Fibroblast of lung (primary cell): Measurements from ENCODE around the gene CRTC1. TPM values are rescaled to one million over a fixed set of nuclear protein-coding genes. Genes with fewer than 3 reads are reported as not detected.
A peak's percentile ranks its signal among the peaks of the same experiment; 100 is the strongest.

Experiments used
- DNase-seq, 2 donors: peaks; one replicate each; pipeline versions ENCODE4 v3.0.0 to v3.0.0-alpha.2; 2010; ENCODE audit warnings: low read depth in 2 of 2
- H2AFZ ChIP-seq: 2 replicates; pipeline ENCODE4 v1.5.1; 2012; ENCODE audit warnings: low read length, control low read depth, inconsistent platforms
- H3K27ac ChIP-seq: 2 replicates; pipeline ENCODE4 v1.5.1; 2011; ENCODE audit warnings: low read length, control low read depth; ENCODE audit not compliant: insufficient read depth
- H3K27me3 ChIP-seq: 2 replicates; pipeline ENCODE4 v1.5.1; 2011; ENCODE audit warnings: mild to moderate bottlenecking, low read length; ENCODE audit not compliant: control insufficient read depth, insufficient read depth
- H3K36me3 ChIP-seq: 2 replicates; pipeline ENCODE4 v1.5.1; 2011; ENCODE audit warnings: low read length; ENCODE audit not compliant: control insufficient read depth, insufficient read depth
- H3K4me1 ChIP-seq: 2 replicates; pipeline ENCODE4 v1.5.1; 2011; ENCODE audit warnings: low read length; ENCODE audit not compliant: control insufficient read depth, insufficient read depth; ENCODE audit errors: extremely low read depth
- H3K4me2 ChIP-seq: 2 replicates; pipeline ENCODE4 v1.5.1; 2011; ENCODE audit warnings: low read length, control low read depth; ENCODE audit not compliant: insufficient read depth; ENCODE audit errors: extremely low read depth
- H3K4me3 ChIP-seq, 4 experiments: fragments of 200-600 bp in 1 of 4; sonication (generic) in 1 of 4; replicated peaks in 1 of 4; 2 replicates each; pipeline ENCODE4 v1.5.1; 2011 to 2016; ENCODE audit warnings: low read length in 4 of 4, low read depth in 3 of 4, mild to moderate bottlenecking in 3 of 4, control low read depth in 2 of 4, inconsistent platforms in 1 of 4, mixed read lengths in 1 of 4; ENCODE audit not compliant: insufficient read depth in 1 of 4; ENCODE audit errors: control extremely low read depth in 1 of 4
- H3K79me2 ChIP-seq: 2 replicates; pipeline ENCODE4 v1.5.1; 2012; ENCODE audit warnings: mild to moderate bottlenecking, low read length, inconsistent platforms; ENCODE audit not compliant: control insufficient read depth, insufficient read depth
- H3K9ac ChIP-seq: 2 replicates; pipeline ENCODE4 v1.5.1; 2011; ENCODE audit warnings: mild to moderate bottlenecking, low read length, control low read depth; ENCODE audit not compliant: insufficient read depth
- H3K9me3 ChIP-seq: 2 replicates; pipeline ENCODE4 v1.5.1; 2012; ENCODE audit warnings: low read depth, low read length; ENCODE audit not compliant: control insufficient read depth, insufficient read depth
- H4K20me1 ChIP-seq: 2 replicates; pipeline ENCODE4 v1.5.1; 2011; ENCODE audit warnings: low read length; ENCODE audit not compliant: control insufficient read depth, insufficient read depth; ENCODE audit errors: extremely low read depth
- EZH2 ChIP-seq: IDR thresholded peaks from 2 replicates; pipeline ENCODE4 v1.5.1; 2012; ENCODE audit warnings: low read length, control low read depth, mild to moderate bottlenecking; ENCODE audit errors: missing control alignments
- polyA plus RNA-seq, 2 donors: library from polyadenylated mRNA; depleted of rRNA in 1 of 2; stranded (reverse) in 1 of 2; unstranded in 1 of 2; fragments of >200 nt; gene quantifications; 2 replicates each; pipeline ENCODE4 v1.2.1, GENCODE V29; 2011 to 2012; ENCODE audit warnings: missing spikeins in 1 of 2
- total RNA-seq: library from RNA; depleted of rRNA; stranded (reverse); fragments of >200 nt; gene quantifications from 2 replicates; pipeline ENCODE4 v1.2.1, GENCODE V29; 2014
- TF ChIP-seq, protein P1 (sequence below), 2 donors: IDR thresholded peaks in 1 of 2; conservative IDR thresholded peaks in 1 of 2; 1 replicate in 1 of 2; 2 replicates in 1 of 2; pipeline ENCODE4 v1.5.1; 2011 to 2012; ENCODE audit warnings: low read length in 2 of 2, control low read depth in 1 of 2, inconsistent platforms in 1 of 2, low read depth in 1 of 2, mild to moderate bottlenecking in 1 of 2

The CRTC1 gene
- total and polyA plus RNA-seq, 2 donors (not counting 1 experiment from before 2014, with no cell fraction given): 1.2 to 2.0 TPM

- H3K36me3 ChIP-seq: no peaks in the 10 kb centered on the region
- H3K4me2 ChIP-seq: no peak overlapping the region
- no peak for DNase-seq
- H2AFZ ChIP-seq: no peak overlapping the region
- H3K9ac ChIP-seq: no peak overlapping the region
- no peaks in the 10 kb centered on the region for H3K79me2 ChIP-seq
- no peak for TF ChIP-seq EZH2
- TF ChIP-seq, protein P1, sequence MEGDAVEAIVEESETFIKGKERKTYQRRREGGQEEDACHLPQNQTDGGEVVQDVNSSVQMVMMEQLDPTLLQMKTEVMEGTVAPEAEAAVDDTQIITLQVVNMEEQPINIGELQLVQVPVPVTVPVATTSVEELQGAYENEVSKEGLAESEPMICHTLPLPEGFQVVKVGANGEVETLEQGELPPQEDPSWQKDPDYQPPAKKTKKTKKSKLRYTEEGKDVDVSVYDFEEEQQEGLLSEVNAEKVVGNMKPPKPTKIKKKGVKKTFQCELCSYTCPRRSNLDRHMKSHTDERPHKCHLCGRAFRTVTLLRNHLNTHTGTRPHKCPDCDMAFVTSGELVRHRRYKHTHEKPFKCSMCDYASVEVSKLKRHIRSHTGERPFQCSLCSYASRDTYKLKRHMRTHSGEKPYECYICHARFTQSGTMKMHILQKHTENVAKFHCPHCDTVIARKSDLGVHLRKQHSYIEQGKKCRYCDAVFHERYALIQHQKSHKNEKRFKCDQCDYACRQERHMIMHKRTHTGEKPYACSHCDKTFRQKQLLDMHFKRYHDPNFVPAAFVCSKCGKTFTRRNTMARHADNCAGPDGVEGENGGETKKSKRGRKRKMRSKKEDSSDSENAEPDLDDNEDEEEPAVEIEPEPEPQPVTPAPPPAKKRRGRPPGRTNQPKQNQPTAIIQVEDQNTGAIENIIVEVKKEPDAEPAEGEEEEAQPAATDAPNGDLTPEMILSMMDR (conservative IDR thresholded peaks at IDR 0.05 in 1 of 2, IDR thresholded peaks at IDR 0.05 in 1 of 2; ENCODE audit: low read depth in 1 of 2, low read length in 2 of 2): no peak
- H3K4me3 ChIP-seq: no peak overlapping the region
- H3K9me3 ChIP-seq: no peaks in the 10 kb centered on the region
- H3K27ac ChIP-seq: no peak overlapping the region
- H4K20me1 ChIP-seq: no peaks in the 10 kb centered on the region
- H3K4me1 ChIP-seq: peaks cover 2% of the 10 kb centered on the region
- H3K27me3 ChIP-seq: no peaks in the 10 kb centered on the region
These were observed 28.4 kb downstream of the CRTC1 start for GRCh38 chr19:18711893-18712292.

GRCh38 chr19:18712981-18713380, 29.5 kb downstream of the CRTC1 start:
- Histone ChIP-seq H3K9me3 (no peaks in the 10 kb centered on the region), H3K4me2 (no peak overlapping the region), H3K4me3 (no peak overlapping the region), H3K9ac (no peak overlapping the region), H3K4me1 (peaks cover 2% of the 10 kb centered on the region), H3K27ac (no peak overlapping the region), H3K27me3 (no peaks in the 10 kb centered on the region), H4K20me1 (no peaks in the 10 kb centered on the region), H3K79me2 (no peaks in the 10 kb centered on the region), H2AFZ (no peak overlapping the region), H3K36me3 (no peaks in the 10 kb centered on the region)
- peak in 1 of 2 donors; percentile 64 for DNase-seq
- no peak for TF ChIP-seq EZH2
- TF ChIP-seq, protein P1 (conservative IDR thresholded peaks at IDR 0.05 in 1 of 2, IDR thresholded peaks at IDR 0.05 in 1 of 2; ENCODE audit: low read depth in 1 of 2, low read length in 2 of 2): no peak

GRCh38 chr19:18713550-18714117, 30.2 kb downstream of the CRTC1 start:
- Histone ChIP-seq H3K9ac (no peak overlapping the region), H4K20me1 (no peaks in the 10 kb centered on the region), H3K4me3 (no peak overlapping the region), H2AFZ (no peak overlapping the region), H3K9me3 (no peaks in the 10 kb centered on the region), H3K27me3 (no peaks in the 10 kb centered on the region), H3K36me3 (no peaks in the 10 kb centered on the region), H3K79me2 (no peaks in the 10 kb centered on the region), H3K4me2 (no peak overlapping the region), H3K27ac (no peak overlapping the region), H3K4me1 (peaks cover 2% of the 10 kb centered on the region)
- TF ChIP-seq EZH2: no peak
- TF ChIP-seq, protein P1 (conservative IDR thresholded peaks at IDR 0.05 in 1 of 2, IDR thresholded peaks at IDR 0.05 in 1 of 2; ENCODE audit: low read depth in 1 of 2, low read length in 2 of 2): no peak
- DNase-seq: no peak
